Adrenal gland (tissue), 12 donors: ENCODE data around the gene SREK1IP1. TPM values are rescaled to one million over a fixed set of nuclear protein-coding genes. Genes with fewer than 3 reads are reported as not detected.
"Not testable (repeated sequence)": the region's sequence is repeated elsewhere in the genome, so short reads cannot be mapped to it uniquely, and the experiment has no call there.

ENCODE experiments used
- DNase-seq, 7 donors: peaks; one replicate each; pipeline ENCODE4 v3.0.0-alpha.2; 2019 to 2020
- H3K27ac ChIP-seq, 5 donors: fragments of 200-600 bp; sonication (generic) in 4 of 5; 1 replicate in 3 of 5; 2 replicates in 2 of 5; pipeline versions ENCODE4 v1.5.1 to v1.8.0; 2016 to 2020; ENCODE audit warnings: mild to moderate bottlenecking in 1 of 5
- H3K27me3 ChIP-seq: fragments of 200-600 bp; 2 replicates; pipeline ENCODE4 v1.8.0; 2021
- H3K36me3 ChIP-seq, 2 donors: fragments of 200-600 bp; replicated peaks in 1 of 2; 1 replicate in 1 of 2; 2 replicates in 1 of 2; pipeline versions ENCODE4 v1.5.1 to v1.8.0; 2018 to 2022
- H3K4me1 ChIP-seq, 2 donors: fragments of 200-600 bp; replicated peaks in 1 of 2; 1 replicate in 1 of 2; 2 replicates in 1 of 2; pipeline versions ENCODE4 v1.5.1 to v1.8.0; 2018 to 2021
- H3K4me3 ChIP-seq, 4 donors: fragments of 200-600 bp; sonication (generic) in 3 of 4; one replicate each; pipeline ENCODE4 v1.5.1; 2016 to 2018
- H3K9me3 ChIP-seq, 3 donors: fragments of 200-600 bp; sonication (generic) in 1 of 3; replicated peaks in 1 of 3; 1 replicate in 2 of 3; 2 replicates in 1 of 3; pipeline versions ENCODE4 v1.5.1 to v1.8.0; 2016 to 2021
- CTCF ChIP-seq, 6 experiments: fragments of 450-650 bp in 4 of 6; fragments of 200-600 bp in 2 of 6; sonication (generic) in 1 of 6; IDR thresholded peaks; 1 replicate in 5 of 6; 2 replicates in 1 of 6; pipeline versions ENCODE4 v1.5.1 to v1.8.0; 2016 to 2021; ENCODE audit warnings: antibody characterized with exemption in 6 of 6, mild to moderate bottlenecking in 2 of 6, moderate library complexity in 1 of 6
- POLR2A ChIP-seq, 2 donors: fragments of 450-650 bp; IDR thresholded peaks; one replicate each; pipeline ENCODE4 v1.6.1; 2017; ENCODE audit warnings: antibody characterized with exemption in 2 of 2, mild to moderate bottlenecking in 2 of 2, moderate library complexity in 1 of 2
- WGBS, 4 donors: extraction: QIAGEN DNeasy Blood & Tissue Kit in 2 of 4; methylation state at CpG; one replicate each; pipeline versions ENCODE4 v1.1.5 to v1.1.7; 2013 to 2017; 5-methylcytosine and 5-hydroxymethylcytosine counted together
- intact Hi-C, 2 donors: fragments of 100-400 bp; cut with DNase I; formaldehyde crosslinking; loops; one replicate each; pipeline versions ENCODE4 v1.14.1 to v1.15.0; 2022 to 2023
- polyA plus RNA-seq, 3 donors: library from polyadenylated mRNA; stranded (reverse); fragments of 200-250 nt in 2 of 3; fragments of 350-450 nt in 1 of 3; fragmentation: Illumina TruSeq in 1 of 3; extraction: RNeasy Lipid Tissue Mini Kit (QIAGEN cat#74804) in 1 of 3; gene quantifications; one replicate each; pipeline ENCODE4 v1.2.3, GENCODE V29; 2013 to 2014
- total RNA-seq, 9 donors: library from RNA; depleted of rRNA in 4 of 9; stranded (reverse); fragments of >200 nt in 4 of 9; fragments of 120-200 nt in 1 of 9; fragmentation: NEBNext Ultra II Directional in 1 of 9; extraction: Animal tissue kit (Norgen Biotek cat#: 25700) in 1 of 9; gene quantifications; one replicate each; pipeline versions ENCODE4 v1.1.0 to v1.2.4, GENCODE V29; 2013 to 2023
- donor health status: healthy with polysubstance abuse.
- donor health status: Bipolar disorder and iron deficiency.
- donor health status: DM: yes; HTN: yes; CAD: no.
- donor health status: DM: no; HTN: no; CAD: no.
- donor health status: DM: no; HTN: no; CAD: no.
- donor health status: DM: yes; HTN: yes; CAD: no.

The SREK1IP1 gene
- total and polyA plus RNA-seq, 12 donors = 5.0 to 42.9 (median 16.8) TPM

GRCh38 chr5:64727150-64727549, 41.3 kb downstream of the SREK1IP1 start:
- Histone ChIP-seq H3K36me3 (peaks cover 0 to 14% of the 10 kb centered on the region in 2 donors), H3K4me1 (no peaks in the 10 kb centered on the region), H3K27ac (no peak overlapping the region), H3K9me3 (no peaks in the 10 kb centered on the region), H3K4me3 (no peak overlapping the region), H3K27me3 (no peaks in the 10 kb centered on the region)
- no peak for DNase-seq
- intact Hi-C loops = no loop called here
- no peak for TF ChIP-seq POLR2A (IDR thresholded peaks at IDR 0.05)
- no peak for TF ChIP-seq CTCF (IDR thresholded peaks at IDR 0.05)
- 90 to 100% (median 96%) methylated on average over 2 of the region's 2 CpGs for WGBS, 4 donors

GRCh38 chr5:64722588-64722987, 45.9 kb downstream of the SREK1IP1 start:
- intact Hi-C loops = no loop called here
- Histone ChIP-seq H3K4me1 (no peaks in the 10 kb centered on the region), H3K4me3 (no peak overlapping the region), H3K27me3 (no peaks in the 10 kb centered on the region), H3K36me3 (peaks cover 0 to 12% of the 10 kb centered on the region in 2 donors), H3K27ac (no peak overlapping the region), H3K9me3 (no peaks in the 10 kb centered on the region)
- 63 to 96% (median 96%) methylated on average over 3 of the region's 3 CpGs for WGBS, 4 donors
- TF ChIP-seq CTCF (IDR thresholded peaks at IDR 0.05) (no peak), POLR2A (IDR thresholded peaks at IDR 0.05) (no peak)
- DNase-seq = no peak

DNA sequence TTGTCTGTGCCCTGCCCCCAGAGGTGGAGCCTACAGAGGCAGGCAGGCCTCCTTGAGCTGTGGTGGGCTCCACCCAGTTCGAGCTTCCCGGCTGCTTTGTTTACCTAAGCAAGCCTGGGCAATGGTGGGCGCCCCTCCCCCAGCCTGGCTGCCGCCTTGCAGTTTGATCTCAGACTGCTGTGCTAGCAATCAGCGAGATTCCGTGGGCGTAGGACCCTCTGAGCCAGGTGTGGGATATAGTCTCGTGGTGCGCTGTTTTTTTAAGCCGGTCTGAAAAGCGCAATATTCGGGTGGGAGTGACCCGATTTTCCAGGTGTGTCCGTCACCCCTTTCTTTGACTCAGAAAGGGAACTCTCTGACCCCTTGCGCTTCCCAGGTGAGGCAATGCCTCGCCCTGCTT, 54.0 kb downstream of the SREK1IP1 start:
- H3K27me3 ChIP-seq, DNase-seq, H3K27ac ChIP-seq, H3K4me3 ChIP-seq, H3K36me3 ChIP-seq, intact Hi-C loops, H3K9me3 ChIP-seq, H3K4me1 ChIP-seq: not testable (repeated sequence)
- WGBS, 4 donors = 80 to 92% methylated on average over 11 to 12 of the region's 16 CpGs; no CpG with 5 or more reads in 2 of the 4 donors

- Histone ChIP-seq H3K4me1 (no peaks in the 10 kb centered on the region), H3K4me3 (no peak overlapping the region), H3K36me3 (no peaks in the 10 kb centered on the region), H3K27me3 (no peaks in the 10 kb centered on the region), H3K9me3 (no peaks in the 10 kb centered on the region), H3K27ac (no peak overlapping the region)
- DNase-seq = no peak
- TF ChIP-seq CTCF (IDR thresholded peaks at IDR 0.05) (no peak), POLR2A (IDR thresholded peaks at IDR 0.05) (no peak)
- intact Hi-C loops = no loop called here
- 78 to 91% (median 86%) methylated on average over 2 of the region's 2 CpGs for WGBS, 4 donors
These were observed 61.3 kb downstream of the SREK1IP1 start for GRCh38 chr5:64707191-64707590.

GRCh38 chr5:64706074-64706473, 62.4 kb downstream of the SREK1IP1 start:
- WGBS, 4 donors = 30 to 47% (median 36%) methylated on average over 2 of the region's 2 CpGs
- H3K4me3 ChIP-seq, H3K9me3 ChIP-seq, H3K4me1 ChIP-seq, H3K27me3 ChIP-seq, intact Hi-C loops, H3K27ac ChIP-seq, DNase-seq, H3K36me3 ChIP-seq: not testable (repeated sequence)
